T-helper 2 cell treated with Interferon-gamma antibody and Interleukin-4, amounts not matched to agents 5 μg/mL and 100 μg/mL, for 36 hours (primary cell): Measurements from ENCODE around the gene SUN2.
A peak's percentile ranks its signal among the peaks of the same experiment; 100 is the strongest.

Experiments used
- DNase-seq: peaks from one replicate; pipeline ENCODE4 v3.0.0; 2021; ENCODE audit warnings: low spot score
- H3K27ac Mint-ChIP-seq: one replicate; pipeline ENCODE4 v1.8.0; 2021; ENCODE audit warnings: mild to moderate bottlenecking, mixed read lengths
- H3K27me3 Mint-ChIP-seq: one replicate; pipeline ENCODE4 v1.8.0; 2021; ENCODE audit warnings: low read depth, mixed read lengths
- H3K36me3 Mint-ChIP-seq: one replicate; pipeline ENCODE4 v1.8.0; 2021; ENCODE audit warnings: low read depth, mixed read lengths
- H3K4me1 Mint-ChIP-seq: one replicate; pipeline ENCODE4 v1.8.0; 2021; ENCODE audit warnings: low read depth, mixed read lengths
- H3K4me3 Mint-ChIP-seq: one replicate; pipeline ENCODE4 v1.8.0; 2022; ENCODE audit warnings: mild to moderate bottlenecking, moderate library complexity, mixed read lengths
- H3K9me3 Mint-ChIP-seq: one replicate; pipeline ENCODE4 v1.8.0; 2021; ENCODE audit warnings: mixed read lengths

SUN2 gene

DNA sequence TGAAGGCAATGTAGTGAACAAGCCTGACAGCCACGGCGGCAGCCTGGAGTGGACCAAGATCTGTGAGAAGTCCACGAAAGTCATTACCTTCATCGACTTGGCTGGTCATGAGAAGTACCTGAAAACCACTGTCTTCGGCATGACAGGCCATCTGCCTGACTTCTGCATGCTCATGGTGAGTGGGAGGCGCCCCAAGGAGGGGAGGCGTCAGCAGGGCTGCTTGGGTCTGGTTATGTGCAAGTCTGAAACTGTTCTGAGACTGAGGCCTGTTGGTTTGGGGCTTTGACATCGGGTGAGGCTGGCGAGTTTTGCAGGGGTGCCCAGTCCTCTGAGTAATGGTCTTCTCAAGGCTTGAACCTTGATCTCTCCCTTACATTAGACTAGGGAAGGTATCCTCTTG is 39.0 kb downstream of the SUN2 start:
- Mint-ChIP-seq H3K9me3 (no peaks in the 10 kb centered on the region), H3K36me3 (peaks cover 27% of the 10 kb centered on the region), H3K27me3 (no peaks in the 10 kb centered on the region), H3K4me1 (peaks cover 21% of the 10 kb centered on the region), H3K4me3 (no peak overlapping the region), H3K27ac (peak overlapping the region; percentile 21)
- DNase-seq: no peak

DNA sequence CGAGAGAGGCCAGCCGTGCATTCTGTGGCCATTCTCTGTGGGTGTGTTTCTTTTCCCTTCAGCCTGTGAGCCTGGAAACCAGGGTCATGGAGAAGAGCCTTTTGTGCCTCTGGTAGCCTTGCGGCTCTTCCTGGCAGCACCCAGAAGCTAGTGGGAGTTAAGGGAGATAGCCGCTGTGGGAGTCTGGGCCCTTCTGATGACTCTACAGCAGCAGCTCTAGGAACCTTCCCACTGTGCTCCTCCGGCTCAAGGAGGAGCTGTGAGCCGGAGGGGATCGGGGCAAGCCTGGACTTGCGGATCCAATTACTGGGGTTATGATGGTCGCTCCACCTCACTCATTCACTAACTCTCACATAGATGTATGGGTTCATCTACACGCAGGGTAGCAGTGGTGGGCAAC is 39.5 kb downstream of the SUN2 start:
- no peaks in the 10 kb centered on the region for H3K9me3 Mint-ChIP-seq
- H3K4me3 Mint-ChIP-seq: no peak overlapping the region
- H3K27ac Mint-ChIP-seq: peak overlapping the region; percentile 14
- H3K36me3 Mint-ChIP-seq: peaks cover 23% of the 10 kb centered on the region
- DNase-seq: no peak
- H3K4me1 Mint-ChIP-seq: peaks cover 19% of the 10 kb centered on the region
- no peaks in the 10 kb centered on the region for H3K27me3 Mint-ChIP-seq

DNA sequence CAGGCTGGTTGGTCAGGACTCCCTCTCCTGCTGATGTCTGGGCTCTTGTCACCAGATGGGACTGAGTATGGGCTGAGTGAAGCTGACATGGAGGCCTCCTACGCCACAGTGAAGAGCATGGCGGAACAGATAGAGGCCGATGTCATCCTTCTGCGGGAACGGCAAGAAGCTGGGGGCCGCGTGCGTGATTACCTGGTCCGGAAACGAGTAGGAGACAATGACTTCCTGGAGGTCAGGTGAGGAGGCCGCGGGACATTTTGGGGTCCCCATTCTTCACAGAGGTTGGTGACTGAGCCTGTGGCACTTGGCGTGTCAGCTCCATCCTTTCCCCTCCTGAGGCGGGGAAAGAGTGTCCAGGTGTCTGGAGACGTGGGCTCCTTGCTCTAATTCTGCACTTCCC is 39.9 kb downstream of the SUN2 start:
- Mint-ChIP-seq H3K36me3 (peaks cover 26% of the 10 kb centered on the region), H3K27ac (no peak overlapping the region), H3K4me3 (no peak overlapping the region), H3K27me3 (no peaks in the 10 kb centered on the region), H3K9me3 (no peaks in the 10 kb centered on the region), H3K4me1 (peaks cover 20% of the 10 kb centered on the region)
- no peak for DNase-seq

DNA sequence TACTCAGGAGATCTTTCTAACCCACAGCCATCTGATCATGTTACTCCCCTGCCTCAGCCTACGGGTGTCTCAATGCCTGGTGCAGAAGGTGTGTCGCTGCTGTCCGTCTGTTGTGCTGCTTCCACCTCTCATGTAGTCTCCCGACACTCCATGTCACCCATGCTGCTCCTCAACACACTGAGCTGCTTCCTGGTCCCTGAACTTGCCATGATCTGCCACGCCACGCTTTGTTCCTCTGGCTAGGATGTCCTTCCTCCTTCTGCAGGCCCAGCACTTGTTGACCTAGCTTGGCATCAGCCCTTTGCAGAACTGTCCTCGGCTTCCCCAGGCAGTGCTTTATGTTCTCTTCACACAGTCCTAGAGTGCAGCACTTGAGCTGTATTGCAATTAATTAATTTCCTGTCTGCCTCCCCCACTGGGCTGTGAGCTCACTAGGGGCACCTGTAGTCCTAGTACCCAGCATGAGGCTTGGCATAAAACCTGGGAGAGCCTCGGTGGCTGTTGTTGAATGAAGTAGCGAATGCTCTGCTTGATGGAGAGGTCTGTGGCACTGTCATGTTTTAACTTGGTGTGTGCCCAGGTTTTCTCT is 40.5 kb downstream of the SUN2 start:
- no peak overlapping the region for H3K4me3 Mint-ChIP-seq
- no peaks in the 10 kb centered on the region for H3K27me3 Mint-ChIP-seq
- no peak overlapping the region for H3K27ac Mint-ChIP-seq
- H3K36me3 Mint-ChIP-seq: peaks cover 31% of the 10 kb centered on the region
- DNase-seq: no peak
- H3K4me1 Mint-ChIP-seq: peaks cover 25% of the 10 kb centered on the region
- H3K9me3 Mint-ChIP-seq: no peaks in the 10 kb centered on the region

DNA sequence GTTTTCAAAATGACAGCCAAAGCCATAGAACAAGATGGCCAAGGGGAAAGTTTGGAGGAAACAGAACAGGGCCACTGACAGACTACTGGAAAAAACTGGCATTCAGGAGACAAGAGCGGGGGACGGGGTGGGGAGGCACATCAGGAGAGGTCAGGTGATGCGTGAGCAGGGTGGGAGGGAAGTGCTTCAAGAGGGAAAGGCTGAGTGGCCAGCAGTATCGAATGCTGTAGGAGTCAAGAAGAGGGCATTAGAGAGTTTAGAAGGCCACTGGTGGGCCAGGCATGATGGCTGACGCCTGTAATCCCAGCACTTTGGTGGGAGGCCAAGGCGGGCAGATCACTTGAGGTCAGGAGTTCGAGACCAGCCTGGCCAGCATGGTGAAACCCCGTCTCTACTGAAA is 41.9 kb downstream of the SUN2 start:
- DNase-seq: no peak
- no peaks in the 10 kb centered on the region for H3K27me3 Mint-ChIP-seq
- H3K4me3 Mint-ChIP-seq: no peak overlapping the region
- H3K36me3 Mint-ChIP-seq: peaks cover 36% of the 10 kb centered on the region
- H3K27ac Mint-ChIP-seq: no peak overlapping the region
- no peaks in the 10 kb centered on the region for H3K9me3 Mint-ChIP-seq
- peaks cover 33% of the 10 kb centered on the region for H3K4me1 Mint-ChIP-seq

DNA sequence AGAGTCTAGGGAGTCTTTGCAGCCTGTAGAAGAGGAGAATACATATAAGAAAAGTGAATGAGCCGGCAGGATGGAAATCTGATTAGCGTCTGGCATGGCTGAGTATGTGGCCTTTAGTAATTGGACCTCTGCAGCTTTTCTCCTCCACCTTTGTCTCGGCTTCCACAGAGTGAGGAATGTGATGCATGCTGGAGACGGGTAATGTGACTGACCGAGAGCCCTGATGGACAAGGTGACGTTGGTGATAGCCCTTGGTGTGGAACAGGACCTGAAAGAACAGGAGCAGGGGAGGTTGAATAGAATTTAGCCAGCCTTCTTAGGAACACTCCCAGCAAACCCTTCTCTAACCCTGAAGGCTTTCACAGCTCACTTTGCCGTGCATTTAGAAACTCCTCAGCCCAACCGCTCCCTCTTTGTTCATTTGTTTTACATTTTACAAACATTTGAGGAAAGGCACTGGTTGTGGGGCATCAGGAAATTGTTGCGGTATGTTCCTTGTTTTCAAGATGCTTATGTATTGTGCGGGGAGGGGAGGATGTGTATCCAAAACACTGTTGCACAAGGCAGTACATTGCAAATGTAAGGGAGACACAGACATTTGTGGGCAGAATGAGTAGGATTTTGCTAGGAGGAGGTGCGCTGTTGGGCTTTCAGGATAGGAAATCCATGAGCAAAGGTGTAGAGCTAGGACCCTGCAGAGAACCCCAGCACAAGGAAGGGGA is 43.2 kb downstream of the SUN2 start:
- H3K27ac Mint-ChIP-seq: peak overlapping the region; percentile 23
- peaks cover 45% of the 10 kb centered on the region for H3K36me3 Mint-ChIP-seq
- H3K4me1 Mint-ChIP-seq: peaks cover 46% of the 10 kb centered on the region
- H3K4me3 Mint-ChIP-seq: no peak overlapping the region
- DNase-seq: no peak
- H3K27me3 Mint-ChIP-seq: no peaks in the 10 kb centered on the region
- H3K9me3 Mint-ChIP-seq: no peaks in the 10 kb centered on the region

DNA sequence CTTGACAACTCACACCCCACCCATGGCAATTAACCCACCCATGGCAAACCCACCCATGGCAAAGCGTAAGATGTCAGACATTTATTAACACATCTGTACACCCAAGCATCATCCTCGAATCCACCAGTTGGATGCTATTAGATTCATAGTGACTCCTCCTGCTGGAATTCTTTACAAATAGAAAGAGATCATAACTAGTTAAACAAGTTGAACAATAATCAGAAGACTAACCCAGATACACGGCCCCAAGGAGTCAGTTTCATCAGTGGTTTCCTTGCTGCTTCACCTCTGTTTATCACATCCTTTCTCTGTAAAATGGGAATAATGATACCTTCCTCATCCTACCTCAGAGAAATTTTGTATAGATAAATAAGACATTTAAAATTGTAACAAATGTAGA is 44.9 kb downstream of the SUN2 start:
- Mint-ChIP-seq H3K27me3 (no peaks in the 10 kb centered on the region), H3K9me3 (no peaks in the 10 kb centered on the region), H3K36me3 (peaks cover 43% of the 10 kb centered on the region), H3K4me1 (peaks cover 57% of the 10 kb centered on the region), H3K27ac (peak overlapping the region; percentile 27), H3K4me3 (no peak overlapping the region)
- DNase-seq: no peak

DNA sequence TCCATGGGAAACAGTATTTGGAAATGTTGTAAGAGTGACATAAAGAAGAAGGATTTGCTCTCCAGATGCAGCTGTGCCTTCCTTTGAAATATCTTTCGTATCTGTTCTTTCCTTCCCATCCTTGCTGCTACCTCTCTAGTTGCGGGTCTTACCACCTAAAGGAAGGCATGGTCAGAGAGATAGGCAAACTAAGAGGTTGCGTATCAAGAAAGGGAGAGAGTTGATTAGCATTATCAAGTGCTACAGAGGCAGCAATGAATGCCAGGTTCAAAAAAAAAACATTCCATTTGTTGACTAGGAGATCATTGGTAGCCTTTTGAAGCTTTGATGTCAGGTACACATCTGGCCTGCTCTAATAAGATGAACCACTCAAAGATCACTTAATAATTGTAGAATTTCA is 45.4 kb downstream of the SUN2 start:
- no peaks in the 10 kb centered on the region for H3K9me3 Mint-ChIP-seq
- DNase-seq: no peak
- H3K27me3 Mint-ChIP-seq: no peaks in the 10 kb centered on the region
- no peak overlapping the region for H3K27ac Mint-ChIP-seq
- H3K4me1 Mint-ChIP-seq: peaks cover 57% of the 10 kb centered on the region
- peaks cover 43% of the 10 kb centered on the region for H3K36me3 Mint-ChIP-seq
- no peak overlapping the region for H3K4me3 Mint-ChIP-seq

DNA sequence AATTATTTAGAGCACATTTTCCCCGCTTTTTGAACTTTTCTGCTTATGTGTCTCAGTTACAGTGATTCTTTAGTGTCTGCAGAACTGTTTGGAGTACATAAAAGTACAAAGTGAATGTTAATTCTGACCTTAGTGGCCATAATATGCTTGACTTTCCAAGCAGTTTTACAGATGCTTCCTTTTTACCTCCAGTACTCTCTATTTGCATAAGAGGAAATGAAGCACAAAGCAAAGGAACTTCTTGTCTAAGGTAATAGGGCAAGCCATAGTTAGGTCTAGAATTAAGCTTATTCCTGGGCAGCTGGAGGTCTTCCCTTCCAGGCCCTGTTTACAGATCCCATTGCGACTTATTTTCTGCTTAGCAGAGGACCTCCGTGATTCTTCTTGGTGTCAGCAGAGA is 46.5 kb downstream of the SUN2 start:
- peak overlapping the region; percentile 58 for H3K4me3 Mint-ChIP-seq
- H3K27me3 Mint-ChIP-seq: no peaks in the 10 kb centered on the region
- peaks cover 43% of the 10 kb centered on the region for H3K36me3 Mint-ChIP-seq
- no peaks in the 10 kb centered on the region for H3K9me3 Mint-ChIP-seq
- no peak for DNase-seq
- no peak overlapping the region for H3K27ac Mint-ChIP-seq
- H3K4me1 Mint-ChIP-seq: peaks cover 57% of the 10 kb centered on the region

DNA sequence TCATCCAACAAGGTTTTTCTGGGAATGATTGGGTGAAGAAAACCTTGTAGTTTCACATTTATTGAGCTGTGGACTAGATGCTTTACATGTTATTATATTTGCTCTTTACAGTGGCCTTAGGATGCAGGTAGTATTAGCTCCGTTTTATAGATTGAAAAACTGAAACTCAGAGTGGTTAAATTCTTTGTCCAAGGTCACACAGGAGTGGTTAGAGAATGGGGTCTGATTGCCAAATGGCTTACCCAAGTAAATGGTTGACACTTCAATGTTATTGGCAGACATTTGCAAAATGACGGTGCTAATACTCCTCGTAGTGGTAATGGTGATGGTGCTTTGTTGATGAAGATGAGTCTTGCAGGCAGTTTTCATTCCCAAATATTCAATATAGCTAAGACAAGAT is 47.8 kb downstream of the SUN2 start:
- DNase-seq: no peak
- H3K4me3 Mint-ChIP-seq: peak overlapping the region; percentile 96
- H3K36me3 Mint-ChIP-seq: peaks cover 40% of the 10 kb centered on the region
- H3K4me1 Mint-ChIP-seq: peaks cover 58% of the 10 kb centered on the region
- no peaks in the 10 kb centered on the region for H3K27me3 Mint-ChIP-seq
- H3K9me3 Mint-ChIP-seq: no peaks in the 10 kb centered on the region
- peak overlapping the region; percentile 8 for H3K27ac Mint-ChIP-seq

DNA sequence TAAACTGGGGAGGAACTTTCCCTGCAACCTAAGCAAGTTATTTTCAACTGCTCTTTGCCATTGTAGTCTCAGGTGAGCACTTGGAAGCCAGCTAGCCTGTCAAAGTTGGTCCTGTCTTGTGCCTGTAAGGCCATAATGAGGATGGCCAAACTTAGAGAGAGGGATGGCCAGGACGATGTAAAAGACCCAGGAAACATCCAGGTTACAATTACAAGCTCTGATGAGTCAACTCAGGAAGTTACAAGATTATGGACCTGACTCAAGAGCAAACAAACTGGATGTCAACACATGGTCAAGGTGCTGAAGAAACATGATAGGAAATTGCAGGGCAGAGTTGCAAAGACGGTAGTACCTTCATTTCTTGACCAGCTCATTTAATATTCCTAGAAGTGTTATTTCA is 48.5 kb downstream of the SUN2 start:
- H3K4me3 Mint-ChIP-seq: peak overlapping the region; percentile 96
- peak overlapping the region; percentile 91 for H3K27ac Mint-ChIP-seq
- H3K27me3 Mint-ChIP-seq: no peaks in the 10 kb centered on the region
- H3K9me3 Mint-ChIP-seq: no peaks in the 10 kb centered on the region
- peaks cover 38% of the 10 kb centered on the region for H3K36me3 Mint-ChIP-seq
- peaks cover 56% of the 10 kb centered on the region for H3K4me1 Mint-ChIP-seq
- DNase-seq: no peak

DNA sequence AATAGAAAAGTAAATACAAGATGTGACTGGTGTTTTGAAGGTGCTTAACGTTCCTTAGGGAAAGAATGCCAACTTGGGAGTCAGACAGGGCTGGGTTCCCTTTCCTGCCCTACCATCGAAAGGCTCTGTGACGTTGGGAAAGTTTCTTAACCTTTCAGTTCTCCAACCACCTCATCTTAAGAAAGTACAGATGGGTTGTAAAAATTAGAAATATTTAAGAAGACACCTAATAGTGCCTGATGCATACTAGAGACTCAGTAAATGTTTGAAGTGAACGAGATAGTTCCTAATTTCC is 49.0 kb downstream of the SUN2 start:
- Mint-ChIP-seq H3K4me1 (peaks cover 52% of the 10 kb centered on the region), H3K4me3 (peak overlapping the region; percentile 96), H3K36me3 (peaks cover 35% of the 10 kb centered on the region), H3K27ac (peak overlapping the region; percentile 91), H3K9me3 (no peaks in the 10 kb centered on the region), H3K27me3 (no peaks in the 10 kb centered on the region)
- DNase-seq: no peak

DNA sequence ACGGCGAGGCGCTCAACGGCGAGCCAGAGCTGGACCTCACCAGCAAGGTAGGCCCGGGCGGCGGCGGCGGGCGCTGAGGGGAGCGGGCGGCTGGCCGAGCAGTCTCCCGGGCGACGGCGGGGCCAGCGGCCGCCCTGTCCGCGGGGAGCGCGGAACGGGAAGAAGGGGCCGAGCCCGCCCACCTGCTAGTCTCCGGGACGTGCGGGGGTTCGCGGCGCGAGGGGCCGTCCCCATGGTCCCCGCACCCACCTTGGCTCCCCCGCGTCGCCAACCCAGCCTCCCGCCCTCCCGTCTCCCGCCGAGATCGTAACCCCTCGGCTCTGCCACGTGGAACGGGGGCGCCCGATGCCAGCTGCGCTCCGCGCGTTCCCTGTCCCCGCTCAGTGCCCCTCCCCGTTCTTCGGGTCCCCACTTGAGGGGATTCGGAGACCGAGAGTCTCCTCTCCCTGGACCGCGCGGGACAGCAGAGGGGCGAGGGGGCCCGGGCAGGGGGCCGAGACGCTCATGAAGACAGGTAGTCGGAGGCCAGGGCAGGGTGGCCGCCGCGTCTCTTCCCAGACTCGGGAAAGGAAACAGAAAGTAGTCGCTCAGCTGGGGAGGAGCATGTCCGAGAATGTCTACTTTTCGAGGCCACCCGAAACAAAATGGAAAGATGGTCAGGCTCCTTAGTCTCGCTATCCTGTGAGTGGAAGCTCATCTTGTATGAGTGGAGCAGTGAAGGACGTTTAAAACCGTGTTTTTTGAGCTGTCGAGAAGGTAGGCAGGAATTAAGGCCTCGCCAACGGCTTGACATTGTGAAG is 49.5 kb downstream of the SUN2 start:
- Mint-ChIP-seq H3K9me3 (no peaks in the 10 kb centered on the region), H3K4me3 (peak overlapping the region; percentile 96), H3K27me3 (no peaks in the 10 kb centered on the region), H3K36me3 (peaks cover 35% of the 10 kb centered on the region), H3K27ac (peak overlapping the region; percentile 91), H3K4me1 (peaks cover 55% of the 10 kb centered on the region)
- peak; percentile 39 for DNase-seq

DNA sequence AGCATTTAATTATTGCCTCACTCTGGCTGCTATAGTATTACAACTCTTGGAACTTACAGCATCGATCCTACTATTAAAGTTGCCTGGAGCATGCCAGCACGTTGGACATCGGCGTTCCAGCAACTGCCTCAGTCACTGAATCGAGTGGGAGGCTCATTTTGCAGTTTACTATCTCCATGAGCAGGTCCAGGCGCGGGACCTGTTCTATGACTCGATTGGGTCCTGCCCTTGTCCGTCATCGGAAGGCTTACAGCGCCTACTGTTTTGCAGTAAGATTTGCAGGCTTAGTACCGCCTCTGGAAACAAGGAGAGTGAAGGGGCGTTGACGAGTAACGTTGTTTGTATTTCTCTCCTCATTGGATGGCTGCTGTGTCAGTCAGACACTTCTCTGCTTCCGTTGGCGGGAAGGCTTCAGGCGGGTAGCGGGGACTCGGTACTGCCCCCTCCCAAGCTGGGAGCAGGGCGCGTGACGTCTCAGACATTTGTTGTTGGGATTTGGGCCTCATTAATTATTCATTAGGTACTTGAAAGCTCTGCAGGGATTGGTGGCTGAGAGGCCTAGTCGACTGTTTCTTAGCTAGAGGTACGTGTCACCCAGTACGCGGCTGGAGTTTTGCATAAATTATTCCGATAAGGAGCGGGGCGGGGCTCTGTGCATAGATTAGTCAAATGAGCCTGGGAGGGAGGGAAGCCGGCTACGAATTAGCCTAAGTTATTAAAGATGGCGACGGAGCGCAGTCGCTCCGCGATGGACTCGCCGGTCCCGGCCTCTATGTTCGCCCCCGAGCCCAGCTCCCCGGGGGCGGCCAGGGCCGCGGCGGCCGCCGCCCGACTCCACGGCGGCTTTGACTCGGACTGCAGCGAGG is 50.3 kb downstream of the SUN2 start, which contains the start of gene GTPBP1:
TSS of gene GTPBP1 (plus strand) at position 710 of the 866 bp plus-strand sequence. CDS start at position 722, 12 bp downstream.
- DNase-seq: peak; percentile 96
- Mint-ChIP-seq H3K9me3 (no peaks in the 10 kb centered on the region), H3K4me3 (peak within 1 kb of the TSS; percentile 96), H3K27ac (peak within 1 kb of the TSS; percentile 100), H3K4me1 (peaks cover 50% of the 10 kb centered on the region), H3K27me3 (no peaks in the 10 kb centered on the region), H3K36me3 (peaks cover 28% of the 10 kb centered on the region)
